NCI-H2196 treated with DMSO at 0.1 percent for 48 hours (cell line): Measurements from ENCODE around the gene ZNF273.
"Not testable (repeated sequence)": the region's sequence is repeated elsewhere in the genome, so short reads cannot be mapped to it uniquely, and the experiment has no call there.

ENCODE experiments used
- DNase-seq: peaks from one replicate; lab custom pipeline; 2025; ENCODE audit not compliant: unreplicated experiment; lab: John Stamatoyannopoulos, UW

ZNF273 gene

DNA sequence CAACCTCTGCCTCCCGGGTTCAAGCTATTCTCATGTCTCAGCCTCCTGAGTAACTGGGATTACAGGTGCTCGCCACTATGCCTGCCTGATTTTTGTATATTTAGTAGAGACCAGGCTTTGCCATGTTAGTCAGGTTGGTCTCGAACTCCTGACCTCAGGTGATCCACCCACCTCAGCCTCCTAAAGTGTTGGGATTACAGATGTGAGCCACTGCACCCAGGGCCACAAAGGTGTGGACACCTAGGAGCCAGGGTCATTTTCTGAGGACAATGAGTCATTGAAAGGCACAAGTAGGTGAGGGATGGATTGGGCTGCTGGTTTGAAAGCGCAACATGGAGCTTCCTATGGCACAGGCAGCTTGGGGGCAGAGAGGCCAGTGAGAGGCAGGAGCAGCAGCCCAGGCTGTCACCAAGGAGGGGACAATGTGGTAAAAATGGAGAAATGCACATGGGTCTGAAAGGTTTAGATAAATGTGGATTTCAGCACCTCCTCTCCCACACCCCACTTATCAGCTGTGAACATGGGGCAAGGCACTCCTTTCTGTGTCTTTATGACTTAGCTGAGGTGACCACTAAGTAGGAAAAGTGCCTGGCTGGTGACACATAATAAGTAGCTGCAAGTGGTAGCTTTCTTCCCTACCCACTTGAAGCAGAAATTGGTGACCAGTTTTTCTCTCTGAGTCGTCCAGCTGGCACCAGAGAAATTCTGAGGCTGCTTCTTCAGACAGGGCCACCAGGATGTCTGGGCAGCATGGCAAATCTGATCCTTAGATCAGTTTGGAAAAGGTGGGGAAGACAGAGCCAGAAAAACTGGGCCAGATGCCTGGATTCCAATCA lies 41.8 kb downstream of the ZNF273 start:
- DNase-seq = not testable (repeated sequence)

GRCh38 chr7:64945503-64946175 lies 42.6 kb downstream of the ZNF273 start:
- DNase-seq = no peak

DNA sequence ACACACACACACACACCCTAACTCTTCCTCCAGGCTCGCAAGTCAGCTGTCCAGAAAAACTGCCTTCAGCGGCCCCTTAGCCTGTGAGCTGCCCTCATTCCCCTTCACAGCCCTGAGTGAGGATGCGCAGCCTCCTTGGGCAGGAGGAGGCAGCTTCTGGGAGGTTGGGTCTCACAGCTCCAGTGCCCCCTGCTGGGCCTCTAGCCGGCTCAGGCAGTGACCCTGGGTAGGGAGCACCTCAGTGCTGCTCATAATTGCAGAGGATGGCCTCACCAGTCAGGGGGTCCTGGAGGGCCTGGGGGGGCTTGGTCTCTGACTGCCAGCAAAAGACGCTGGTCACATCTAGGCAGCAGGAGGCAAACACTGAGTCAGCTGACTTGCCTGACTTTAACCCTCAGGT lies 43.7 kb downstream of the ZNF273 start:
- DNase-seq = no peak

DNA sequence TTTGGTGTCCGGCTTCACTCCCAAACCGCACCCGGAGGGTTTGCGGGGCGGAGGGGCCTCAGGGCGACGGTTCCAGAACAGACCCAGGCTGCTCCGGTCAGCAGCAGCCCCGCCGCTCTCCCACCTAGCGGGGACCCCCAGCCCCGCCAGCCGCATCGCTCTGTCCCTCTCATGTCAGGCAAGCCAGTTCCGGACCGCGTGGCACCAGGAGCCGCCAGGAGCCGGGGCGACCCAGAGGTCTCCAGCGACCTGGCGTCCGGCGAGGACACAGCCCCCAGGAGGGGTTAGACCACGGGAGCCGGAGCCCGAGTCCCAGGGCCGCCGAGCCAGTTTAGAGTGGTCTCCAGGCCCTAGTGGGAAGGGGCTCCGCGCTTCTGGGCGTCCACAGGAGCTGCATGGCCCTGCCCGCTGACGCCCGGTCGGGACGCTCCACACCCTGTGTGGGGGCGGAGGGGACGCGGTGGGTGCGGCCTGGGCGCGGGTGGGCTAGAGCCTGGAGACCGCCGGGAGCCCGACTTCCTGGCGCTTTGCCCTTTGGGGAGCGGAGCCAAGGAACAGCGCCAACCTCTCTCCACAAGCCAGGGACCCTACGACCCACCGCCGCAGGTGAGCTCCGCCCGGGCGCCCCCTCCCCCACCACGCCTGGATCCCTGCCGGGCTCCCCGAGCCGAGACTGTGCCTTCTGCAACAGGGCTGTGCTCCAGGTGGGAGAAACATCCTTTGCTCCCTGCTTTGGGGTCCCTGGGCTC lies 44.4 kb downstream of the ZNF273 start:
- no peak for DNase-seq

DNA sequence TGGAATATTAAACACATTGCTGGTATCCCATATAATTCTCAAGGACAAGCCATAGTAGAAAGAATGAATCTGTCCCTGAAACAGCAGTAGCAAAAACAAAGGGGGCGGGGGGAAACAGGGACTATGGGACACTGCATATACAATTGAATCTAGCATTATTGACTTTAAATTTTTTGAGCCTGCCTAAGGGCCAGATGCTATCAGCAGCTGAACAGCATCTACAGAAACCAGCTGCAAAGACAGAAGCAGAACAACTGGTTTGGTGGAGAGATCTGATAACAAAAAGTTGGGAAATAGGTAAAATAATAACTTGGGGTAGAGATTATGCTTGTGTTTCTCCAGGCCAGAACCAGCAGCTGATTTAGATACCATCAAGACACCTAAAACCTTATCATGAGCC lies 45.7 kb downstream of the ZNF273 start:
- DNase-seq = not testable (repeated sequence)

DNA sequence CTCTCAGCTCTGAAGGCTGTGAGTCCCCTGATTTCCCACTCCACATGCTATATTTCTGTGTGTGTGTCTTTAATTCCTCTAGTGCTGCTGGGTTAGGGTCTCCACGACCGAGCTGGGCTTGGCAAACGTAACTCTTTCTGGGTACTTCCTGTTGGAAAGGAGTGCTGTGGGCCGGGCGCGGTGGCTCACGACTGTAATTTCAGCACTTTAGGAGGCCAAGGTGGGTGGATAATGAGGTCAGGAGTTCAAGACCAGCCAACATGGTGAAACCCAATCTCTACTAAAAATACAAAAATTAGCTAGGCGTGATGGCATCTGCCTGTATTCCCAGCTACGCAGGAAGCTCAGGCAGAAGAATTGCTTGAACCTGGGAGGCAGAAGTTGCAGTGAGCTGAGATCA lies 47.6 kb downstream of the ZNF273 start:
- not testable (repeated sequence) for DNase-seq

GRCh38 chr7:64951250-64951848 lies 48.3 kb downstream of the ZNF273 start:
- DNase-seq = peak; percentile 9

GRCh38 chr7:64959072-64959747 lies 56.1 kb downstream of the ZNF273 start:
- DNase-seq = peak; percentile 8

GRCh38 chr7:64965594-64965993 lies 62.5 kb downstream of the ZNF273 start:
- DNase-seq = no peak

GRCh38 chr7:64978497-64979203 lies 75.6 kb downstream of the ZNF273 start:
- no peak for DNase-seq
